Testis (tissue), 3 donors: ENCODE measurements around the gene VAMP8. TPM values are rescaled to one million over a fixed set of nuclear protein-coding genes. Genes with fewer than 3 reads are reported as not detected.
"Not testable (repeated sequence)": the region's sequence is repeated elsewhere in the genome, so short reads cannot be mapped to it uniquely, and the experiment has no call there.

ENCODE experiments used
- DNase-seq: peaks from one replicate; pipeline ENCODE4 v3.0.0-alpha.2; 2019
- H3K27ac ChIP-seq, 2 donors: fragments of 200-600 bp; sonication (generic); one replicate each; pipeline ENCODE4 v1.5.1; 2019
- H3K27me3 ChIP-seq: fragments of 200-600 bp; sonication (generic); one replicate; pipeline ENCODE4 v1.5.1; 2019
- H3K36me3 ChIP-seq: fragments of 200-600 bp; sonication (generic); one replicate; pipeline ENCODE4 v1.5.1; 2017; ENCODE audit warnings: low read depth; ENCODE audit errors: missing control alignments
- H3K4me1 ChIP-seq: fragments of 200-600 bp; sonication (generic); one replicate; pipeline ENCODE4 v1.5.1; 2019
- H3K4me3 ChIP-seq, 2 donors: fragments of 200-600 bp; sonication (generic); one replicate each; pipeline ENCODE4 v1.5.1; 2017 to 2019
- H3K9me3 ChIP-seq: fragments of 200-600 bp; sonication (generic); one replicate; pipeline ENCODE4 v1.5.1; 2017
- POLR2A ChIP-seq: fragments of 450-650 bp; IDR thresholded peaks from one replicate; pipeline ENCODE4 v1.6.1; 2017; ENCODE audit warnings: antibody characterized with exemption, mild to moderate bottlenecking, moderate library complexity
- WGBS, 2 donors: methylation state at CpG; one replicate each; pipeline ENCODE4 v1.1.5; 2018; 5-methylcytosine and 5-hydroxymethylcytosine counted together
- intact Hi-C: fragments of 100-400 bp; cut with DNase I; formaldehyde crosslinking; loops from one replicate; pipeline ENCODE4 v1.15.1; 2023; ENCODE audit warnings: low total_unique reads
- polyA plus RNA-seq: library from polyadenylated mRNA; stranded (reverse); fragments of 350-450 nt; fragmentation: Illumina TruSeq; extraction: RNeasy Lipid Tissue Mini Kit (QIAGEN cat#74804); gene quantifications from one replicate; pipeline ENCODE4 v1.2.3, GENCODE V29; 2014; ENCODE audit warnings: low read depth, low replicate concordance; ENCODE audit not compliant: insufficient read depth
- total RNA-seq, 2 donors: library from RNA; depleted of rRNA; stranded (reverse); fragments of >200 nt; gene quantifications; one replicate each; pipeline ENCODE4 v1.2.3, GENCODE V29; 2016
- TF ChIP-seq, protein P1 (sequence below), 3 experiments: fragments of 450-650 bp in 2 of 3; fragments of 200-600 bp in 1 of 3; sonication (generic) in 1 of 3; IDR thresholded peaks; one replicate each; pipeline ENCODE4 v1.5.1; 2016 to 2019; ENCODE audit warnings: antibody characterized with exemption in 3 of 3, mild to moderate bottlenecking in 2 of 3, moderate library complexity in 1 of 3

The VAMP8 gene
- total and polyA plus RNA-seq, 3 donors from 2014 or later = 10.8 to 59.0 (median 13.9) TPM

DNA sequence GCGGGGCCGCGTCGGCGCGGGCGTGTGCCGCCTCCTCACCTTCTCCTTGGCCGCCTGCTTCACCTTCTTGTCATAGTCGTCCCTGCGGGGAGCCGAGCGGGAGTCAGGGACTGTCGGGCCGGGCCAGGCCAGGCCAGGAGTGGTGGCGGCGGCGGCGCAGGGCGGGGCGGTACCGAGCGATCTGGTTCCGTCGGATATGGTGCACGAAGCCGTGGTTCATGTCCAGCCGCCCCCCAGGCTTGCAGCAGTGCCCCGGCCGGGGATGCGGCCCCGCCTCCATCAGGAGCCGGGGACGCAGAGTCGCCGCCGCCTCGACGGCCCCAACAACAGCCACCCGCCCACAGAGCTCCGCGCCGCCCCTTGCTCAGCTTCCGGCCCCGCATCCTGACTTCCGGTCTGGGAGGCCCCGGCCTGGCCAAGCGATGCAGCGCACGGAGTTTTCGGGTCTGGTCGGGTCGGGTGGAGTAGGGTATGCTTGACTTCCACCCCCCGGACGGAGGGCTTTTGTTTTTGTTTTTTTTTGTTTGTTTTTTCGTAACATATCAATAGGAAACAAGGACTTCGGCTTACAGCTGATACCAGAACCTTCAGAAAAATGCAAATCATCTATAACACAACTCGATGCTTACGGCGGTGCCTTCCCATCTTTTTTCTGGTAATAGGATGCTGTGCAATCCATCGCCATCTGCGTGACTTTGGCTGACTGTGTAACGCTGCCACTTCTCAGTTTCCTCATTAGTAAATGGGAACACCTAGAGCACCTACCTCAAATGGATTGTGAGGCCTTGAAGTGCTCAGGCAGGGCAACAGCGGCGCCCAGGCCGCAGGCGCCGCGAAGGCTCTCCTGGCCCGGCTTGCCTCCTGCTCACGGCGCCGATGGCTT lies 34.6 kb downstream of the VAMP8 start, which contains the start of gene C2orf68:
Gene C2orf68, minus strand, starts transcription at position 362 of the 883 bp plus-strand sequence. Its CDS starts 82 bp downstream, at position 280.
- Histone ChIP-seq H3K27ac (peak within 1 kb of the TSS; percentile 78 to 86), H3K4me3 (peak within 1 kb of the TSS; percentile 83 to 99), H3K4me1 (peaks cover 11% of the 10 kb centered on the region), H3K9me3 (no peaks in the 10 kb centered on the region), H3K36me3 (no peaks in the 10 kb centered on the region), H3K27me3 (no peaks in the 10 kb centered on the region)
- 5 to 12% methylated on average over 41 to 72 of the region's 73 CpGs for WGBS, 2 donors
- DNase-seq = peak; percentile 95
- intact Hi-C loops = no loop called here
- TF ChIP-seq POLR2A = no peak
- TF ChIP-seq, protein P1, sequence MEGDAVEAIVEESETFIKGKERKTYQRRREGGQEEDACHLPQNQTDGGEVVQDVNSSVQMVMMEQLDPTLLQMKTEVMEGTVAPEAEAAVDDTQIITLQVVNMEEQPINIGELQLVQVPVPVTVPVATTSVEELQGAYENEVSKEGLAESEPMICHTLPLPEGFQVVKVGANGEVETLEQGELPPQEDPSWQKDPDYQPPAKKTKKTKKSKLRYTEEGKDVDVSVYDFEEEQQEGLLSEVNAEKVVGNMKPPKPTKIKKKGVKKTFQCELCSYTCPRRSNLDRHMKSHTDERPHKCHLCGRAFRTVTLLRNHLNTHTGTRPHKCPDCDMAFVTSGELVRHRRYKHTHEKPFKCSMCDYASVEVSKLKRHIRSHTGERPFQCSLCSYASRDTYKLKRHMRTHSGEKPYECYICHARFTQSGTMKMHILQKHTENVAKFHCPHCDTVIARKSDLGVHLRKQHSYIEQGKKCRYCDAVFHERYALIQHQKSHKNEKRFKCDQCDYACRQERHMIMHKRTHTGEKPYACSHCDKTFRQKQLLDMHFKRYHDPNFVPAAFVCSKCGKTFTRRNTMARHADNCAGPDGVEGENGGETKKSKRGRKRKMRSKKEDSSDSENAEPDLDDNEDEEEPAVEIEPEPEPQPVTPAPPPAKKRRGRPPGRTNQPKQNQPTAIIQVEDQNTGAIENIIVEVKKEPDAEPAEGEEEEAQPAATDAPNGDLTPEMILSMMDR (IDR thresholded peaks at IDR 0.05) = no peak

- no peaks in the 10 kb centered on the region for H3K36me3 ChIP-seq
- DNase-seq = no peak
- 72 to 86% methylated on average over 10 of the region's 10 CpGs for WGBS, 2 donors
- intact Hi-C loops = no loop called here
- no peak overlapping the region for H3K4me3 ChIP-seq
- H3K27ac ChIP-seq = no peak overlapping the region
- H3K27me3 ChIP-seq = no peaks in the 10 kb centered on the region
- no peaks in the 10 kb centered on the region for H3K9me3 ChIP-seq
- TF ChIP-seq, protein P1 (IDR thresholded peaks at IDR 0.05) = no peak
- no peak for TF ChIP-seq POLR2A
- H3K4me1 ChIP-seq = peaks cover 19% of the 10 kb centered on the region
Observed at GRCh38 chr2:85613717-85614515, 36.5 kb downstream of the VAMP8 start.

DNA sequence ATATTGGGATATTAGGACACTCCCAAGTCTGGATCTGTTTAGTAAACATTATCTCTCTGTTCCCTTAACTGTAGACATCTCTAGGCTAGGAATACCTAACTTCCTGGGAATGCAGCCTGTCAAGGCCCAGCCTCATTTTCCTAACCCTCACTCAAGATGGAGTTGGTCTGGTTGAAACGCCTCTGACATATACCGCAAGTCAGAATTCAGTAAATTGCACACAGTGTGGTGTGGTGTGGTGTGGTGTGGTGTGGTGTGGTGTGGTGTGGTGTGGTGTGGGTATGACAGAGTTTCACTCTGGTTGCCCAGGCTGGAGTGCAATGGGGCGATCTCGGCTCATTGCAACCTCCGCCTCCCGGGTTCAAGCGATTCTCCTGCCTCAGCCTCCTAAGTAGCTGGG lies 37.4 kb downstream of the VAMP8 start:
- H3K4me1 ChIP-seq = peaks cover 19% of the 10 kb centered on the region
- H3K36me3 ChIP-seq, H3K9me3 ChIP-seq, DNase-seq, H3K27ac ChIP-seq, intact Hi-C loops, H3K4me3 ChIP-seq, H3K27me3 ChIP-seq: not testable (repeated sequence)
- WGBS, 2 donors = 72 to 90% methylated on average over 6 to 7 of the region's 7 CpGs

- Histone ChIP-seq H3K27ac (peak overlapping the region in 1 of 2 donors; percentile 70), H3K36me3 (no peaks in the 10 kb centered on the region), H3K9me3 (no peaks in the 10 kb centered on the region), H3K4me1 (peaks cover 19% of the 10 kb centered on the region), H3K4me3 (peak overlapping the region; percentile 70 to 82), H3K27me3 (no peaks in the 10 kb centered on the region)
- TF ChIP-seq, protein P1 (IDR thresholded peaks at IDR 0.05) = no peak
- no peak for TF ChIP-seq POLR2A
- DNase-seq = no peak
- intact Hi-C loops = no loop called here
- WGBS, 2 donors = 56 to 72% methylated on average over 9 to 17 of the region's 17 CpGs
Observed at GRCh38 chr2:85615413-85615728, 38.0 kb downstream of the VAMP8 start.

DNA sequence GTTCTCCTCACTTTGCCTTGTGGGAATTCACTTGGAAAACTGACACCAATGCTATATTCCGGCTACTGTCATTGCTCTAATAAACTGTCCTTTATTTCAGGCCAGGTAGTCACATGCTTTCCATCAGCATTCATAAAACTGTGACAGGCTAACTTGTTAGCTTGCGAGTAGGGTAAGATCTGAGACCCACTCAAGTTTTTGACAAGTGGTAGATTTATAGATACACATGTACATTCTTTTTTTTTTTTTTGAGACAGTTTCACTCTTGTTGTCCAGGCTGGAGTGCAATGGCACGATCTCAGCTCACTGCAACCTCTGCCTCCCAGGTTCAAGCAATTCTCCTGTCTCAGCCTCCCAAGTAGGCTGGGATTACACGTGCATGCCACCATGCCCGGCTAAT lies 40.3 kb downstream of the VAMP8 start:
- peaks cover 14% of the 10 kb centered on the region for H3K4me1 ChIP-seq
- H3K36me3 ChIP-seq, H3K9me3 ChIP-seq, DNase-seq, H3K4me3 ChIP-seq, intact Hi-C loops, H3K27ac ChIP-seq, H3K27me3 ChIP-seq: not testable (repeated sequence)
- WGBS, 2 donors = 74 to 82% methylated on average over 5 of the region's 5 CpGs
